AG04449 (cell line): ENCODE results near the gene GABRQ.

ENCODE experiments used
- CTCF ChIA-PET: fragments of 350-600 bp; formaldehyde crosslinking; extraction: SDS; loops from one replicate; lab custom pipeline; 2021; ENCODE audit warnings: antibody characterized with exemption; lab: Yijun Ruan, JAX
- POLR2A ChIA-PET: fragments of 400-600, 350-600 bp; formaldehyde crosslinking; extraction: SDS; loops from one replicate; lab custom pipeline; 2020; ENCODE audit warnings: antibody characterized with exemption, inconsistent platforms; lab: Yijun Ruan, JAX
- DNase-seq: peaks from one replicate; pipeline ENCODE4 v3.0.0-alpha.2; 2010; ENCODE audit warnings: low read depth, low spot score
- H3K4me3 ChIP-seq: 2 replicates; pipeline ENCODE4 v1.5.1; 2011; ENCODE audit warnings: low read depth, mild to moderate bottlenecking, control low read depth, low read length
- CTCF ChIP-seq: IDR thresholded peaks from one replicate; pipeline ENCODE4 v1.5.1; 2011; ENCODE audit warnings: mild to moderate bottlenecking, moderate library complexity, low read length, control low read depth, inconsistent platforms; ENCODE audit not compliant: insufficient read depth; ENCODE audit errors: missing control alignments

GABRQ gene

GRCh38 chrX:152647978-152648377 lies 10.3 kb downstream of the GABRQ start:
- POLR2A ChIA-PET, result no interaction called here
- CTCF ChIA-PET, result interaction anchor here (1.1 kb wide), 1 partner anchor 14 kb away, joined by 3 read pairs; no protein-coding TSS in a partner anchor
- TF ChIP-seq CTCF, result no peak
- H3K4me3 ChIP-seq, result no peak overlapping the region
- DNase-seq, result no peak

- no peak for DNase-seq
- ChIA-PET POLR2A (no interaction called here), CTCF (interaction anchor here (1.1 kb wide), 1 partner anchor 252 kb away, joined by 3 read pairs; no protein-coding TSS in a partner anchor)
- no peak for TF ChIP-seq CTCF
- no peak overlapping the region for H3K4me3 ChIP-seq
Measured at GRCh38 chrX:152652060-152652459, 14.4 kb downstream of the GABRQ start.

GRCh38 chrX:152652467-152652866 lies 14.8 kb downstream of the GABRQ start:
- ChIA-PET POLR2A (no interaction called here), CTCF (interaction anchor here (1.1 kb wide), 1 partner anchor 252 kb away, joined by 3 read pairs; no protein-coding TSS in a partner anchor)
- H3K4me3 ChIP-seq, result no peak overlapping the region

GRCh38 chrX:152656087-152656486 lies 18.4 kb downstream of the GABRQ start:
- TF ChIP-seq CTCF, result no peak
- H3K4me3 ChIP-seq, result no peak overlapping the region
- CTCF ChIA-PET, result no interaction called here
- POLR2A ChIA-PET, result no interaction called here
- no peak for DNase-seq

More at GRCh38 chrX:152652467-152652866, 14.8 kb downstream of the GABRQ start:
- DNase-seq, result no peak
- TF ChIP-seq CTCF, result no peak

- no peak overlapping the region for H3K4me3 ChIP-seq
- TF ChIP-seq CTCF, result no peak
- no peak for DNase-seq
- POLR2A ChIA-PET, result no interaction called here
- CTCF ChIA-PET, result no interaction called here
Measured at GRCh38 chrX:152656890-152657289, 19.2 kb downstream of the GABRQ start.

- DNase-seq, result no peak
- no peak overlapping the region for H3K4me3 ChIP-seq
- ChIA-PET CTCF (no interaction called here), POLR2A (no interaction called here)
- no peak for TF ChIP-seq CTCF
Measured at GRCh38 chrX:152658302-152658701, 20.6 kb downstream of the GABRQ start.
